ENCODE data around the gene NFXL1. TPM values are rescaled to one million over a fixed set of nuclear protein-coding genes. Genes with fewer than 3 reads are reported as not detected.

NFXL1 gene
- total RNA-seq, 4 donors from 2014 or later: 7.8 to 12.8 (median 9.3) TPM

DNA sequence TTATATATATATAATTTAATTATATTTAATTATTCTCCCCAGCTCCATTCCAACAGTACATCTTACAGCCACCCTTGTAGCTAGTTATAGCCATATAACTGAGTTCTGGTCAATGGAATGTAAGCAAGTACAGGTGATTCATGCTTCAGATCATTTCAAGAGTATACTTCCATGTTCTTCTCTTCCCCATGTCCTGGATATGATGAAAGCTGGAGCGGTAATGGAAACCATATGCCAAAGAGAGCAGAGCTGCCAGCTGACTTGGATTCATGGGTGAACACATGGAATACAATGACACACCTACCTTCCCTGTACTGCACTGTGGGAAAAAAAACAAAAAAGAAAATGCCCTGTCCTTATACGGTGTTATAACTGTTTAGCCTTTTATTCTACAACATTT, 59.0 kb downstream of the NFXL1 start:
- peak; percentile 31 for ATAC-seq
- 87 to 93% methylated on average over 2 of the region's 2 CpGs for WGBS, 2 donors (ENCODE audit: low coverage in 1 of 2)
- H3K4me3 ChIP-seq: no peak overlapping the region

DNA sequence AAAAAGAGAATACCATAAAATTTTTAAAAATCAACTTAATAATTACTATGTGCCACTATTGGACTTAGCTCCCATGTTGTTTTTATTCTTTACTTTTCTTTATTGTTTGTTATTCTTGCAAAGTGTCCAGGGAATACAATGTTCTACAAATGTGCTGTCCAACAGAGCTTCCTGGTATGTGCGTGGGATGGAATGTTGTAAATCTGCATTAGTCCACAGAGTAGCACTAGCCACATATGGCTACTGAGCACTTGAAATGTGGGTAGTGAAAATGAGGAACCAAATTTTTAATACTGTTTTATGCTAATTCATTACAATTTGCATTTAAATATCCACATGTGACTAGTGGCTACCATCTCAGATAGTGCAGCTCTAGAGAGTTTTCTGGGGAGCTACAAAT, 62.2 kb downstream of the NFXL1 start:
- Histone ChIP-seq H3K27me3 (no peaks in the 10 kb centered on the region), H3K27ac (no peak overlapping the region), H3K4me1 (peaks cover 0 to 4% (median 3%) of the 10 kb centered on the region in 3 donors), H3K4me3 (no peak overlapping the region), H3K36me3 (peaks cover 0 to 45% of the 10 kb centered on the region in 2 donors), H3K9me3 (no peaks in the 10 kb centered on the region)
- TF ChIP-seq EP300 (IDR thresholded peaks at IDR 0.05) (no peak), POLR2AphosphoS5 (IDR thresholded peaks at IDR 0.05) (no peak), POLR2A (IDR thresholded peaks at IDR 0.05) (no peak)
- TF ChIP-seq, protein P1, sequence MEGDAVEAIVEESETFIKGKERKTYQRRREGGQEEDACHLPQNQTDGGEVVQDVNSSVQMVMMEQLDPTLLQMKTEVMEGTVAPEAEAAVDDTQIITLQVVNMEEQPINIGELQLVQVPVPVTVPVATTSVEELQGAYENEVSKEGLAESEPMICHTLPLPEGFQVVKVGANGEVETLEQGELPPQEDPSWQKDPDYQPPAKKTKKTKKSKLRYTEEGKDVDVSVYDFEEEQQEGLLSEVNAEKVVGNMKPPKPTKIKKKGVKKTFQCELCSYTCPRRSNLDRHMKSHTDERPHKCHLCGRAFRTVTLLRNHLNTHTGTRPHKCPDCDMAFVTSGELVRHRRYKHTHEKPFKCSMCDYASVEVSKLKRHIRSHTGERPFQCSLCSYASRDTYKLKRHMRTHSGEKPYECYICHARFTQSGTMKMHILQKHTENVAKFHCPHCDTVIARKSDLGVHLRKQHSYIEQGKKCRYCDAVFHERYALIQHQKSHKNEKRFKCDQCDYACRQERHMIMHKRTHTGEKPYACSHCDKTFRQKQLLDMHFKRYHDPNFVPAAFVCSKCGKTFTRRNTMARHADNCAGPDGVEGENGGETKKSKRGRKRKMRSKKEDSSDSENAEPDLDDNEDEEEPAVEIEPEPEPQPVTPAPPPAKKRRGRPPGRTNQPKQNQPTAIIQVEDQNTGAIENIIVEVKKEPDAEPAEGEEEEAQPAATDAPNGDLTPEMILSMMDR (IDR thresholded peaks at IDR 0.05): no peak
- WGBS, 2 donors (ENCODE audit: low coverage in 1 of 2): 69 to 80% methylated on average over 1 of the region's 1 CpG
- ATAC-seq: no peak

More for the DNA sequence above, 59.0 kb downstream of the NFXL1 start:
- Histone ChIP-seq H3K9me3 (no peaks in the 10 kb centered on the region), H3K27me3 (no peaks in the 10 kb centered on the region), H3K27ac (no peak overlapping the region), H3K36me3 (peaks cover 0 to 25% of the 10 kb centered on the region in 2 donors), H3K4me1 (peaks cover 0 to 4% (median 3%) of the 10 kb centered on the region in 3 donors)
- TF ChIP-seq, protein P1 (IDR thresholded peaks at IDR 0.05): no peak
- TF ChIP-seq POLR2AphosphoS5 (IDR thresholded peaks at IDR 0.05) (no peak), EP300 (IDR thresholded peaks at IDR 0.05) (no peak), POLR2A (IDR thresholded peaks at IDR 0.05) (no peak)

DNA sequence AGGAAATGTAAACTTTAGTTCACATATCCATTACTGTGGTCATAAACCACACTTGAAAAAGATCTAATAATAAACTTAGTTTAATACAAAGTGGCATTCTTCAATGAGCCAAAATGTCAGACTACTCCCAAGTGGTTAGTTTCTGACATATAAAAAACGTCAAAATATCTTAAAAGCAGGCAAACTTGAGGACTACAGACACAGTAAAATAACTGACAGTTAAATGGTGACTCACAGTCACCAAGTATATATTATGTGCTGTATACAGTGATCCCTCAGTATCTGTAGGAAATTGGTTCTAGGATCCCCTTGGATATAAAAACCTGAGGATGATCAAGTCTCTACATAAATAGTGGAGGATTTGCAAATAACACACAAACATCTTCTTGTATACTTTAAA, 64.9 kb downstream of the NFXL1 start:
- TF ChIP-seq POLR2AphosphoS5 (IDR thresholded peaks at IDR 0.05) (no peak), POLR2A (IDR thresholded peaks at IDR 0.05) (no peak), EP300 (IDR thresholded peaks at IDR 0.05) (no peak)
- TF ChIP-seq, protein P1 (IDR thresholded peaks at IDR 0.05): no peak
- Histone ChIP-seq H3K9me3 (no peaks in the 10 kb centered on the region), H3K27ac (no peak overlapping the region), H3K36me3 (peaks cover 0 to 49% of the 10 kb centered on the region in 2 donors), H3K4me3 (no peak overlapping the region), H3K4me1 (peaks cover 0 to 3% (median 0%) of the 10 kb centered on the region in 3 donors), H3K27me3 (no peaks in the 10 kb centered on the region)
- ATAC-seq: no peak
- WGBS, 2 donors (ENCODE audit: low coverage in 1 of 2): 25 to 36% methylated on average over 1 of the region's 1 CpG

DNA sequence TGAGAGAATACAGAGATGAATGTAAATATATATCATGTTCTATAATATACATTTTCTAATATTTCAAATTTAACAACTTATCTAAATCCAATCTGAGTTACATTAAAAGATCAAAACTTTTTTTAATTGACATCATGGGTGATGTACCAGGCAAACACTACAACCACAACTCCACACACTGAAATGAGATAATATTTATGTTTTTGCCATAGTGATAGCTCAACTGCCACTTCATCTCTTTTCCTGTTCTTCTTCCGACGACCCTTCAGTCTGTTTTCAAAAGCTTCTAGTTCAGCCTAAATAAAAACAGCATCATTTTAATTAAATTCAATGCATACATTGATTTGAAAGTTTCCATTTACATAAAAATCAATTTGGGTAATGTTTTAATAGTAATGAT, 66.3 kb downstream of the NFXL1 start:
- H3K4me3 ChIP-seq: no peak overlapping the region
- H3K27me3 ChIP-seq: no peaks in the 10 kb centered on the region
- H3K27ac ChIP-seq: no peak overlapping the region
- H3K36me3 ChIP-seq: peaks cover 0 to 43% of the 10 kb centered on the region in 2 donors
- H3K9me3 ChIP-seq: no peaks in the 10 kb centered on the region
- peaks cover 0 to 3% (median 0%) of the 10 kb centered on the region in 3 donors for H3K4me1 ChIP-seq
- TF ChIP-seq, protein P1 (IDR thresholded peaks at IDR 0.05): no peak
- TF ChIP-seq POLR2A (IDR thresholded peaks at IDR 0.05): no peak
- no peak for ATAC-seq
- WGBS, 2 donors (ENCODE audit: low coverage in 1 of 2): 73% methylated on average over 2 of the region's 2 CpGs

DNA sequence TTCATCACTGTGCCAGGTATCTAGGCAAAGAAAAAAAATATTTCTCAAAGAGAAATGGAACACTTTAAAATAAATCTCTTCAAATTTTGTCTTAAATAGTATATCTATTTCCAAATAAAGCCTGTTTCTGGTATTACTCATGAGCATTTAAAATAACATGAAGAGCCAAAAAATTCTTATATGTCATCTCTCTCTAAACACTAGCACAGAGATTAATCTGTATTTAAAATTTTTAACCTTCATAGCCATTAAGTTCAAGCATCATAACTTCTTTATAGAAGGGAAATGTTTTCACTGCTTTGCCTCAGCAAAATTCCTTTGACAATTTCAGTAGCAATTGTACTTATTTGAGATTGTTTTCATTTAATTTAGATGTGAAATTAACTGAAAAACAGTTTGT, 71.4 kb downstream of the NFXL1 start:
- Histone ChIP-seq H3K4me1 (peaks cover 0 to 5% (median under 1%) of the 10 kb centered on the region in 3 donors), H3K4me3 (no peak overlapping the region), H3K27ac (no peak overlapping the region), H3K9me3 (no peaks in the 10 kb centered on the region), H3K27me3 (no peaks in the 10 kb centered on the region), H3K36me3 (peaks cover 0 to 18% of the 10 kb centered on the region in 2 donors)
- ATAC-seq: no peak
- TF ChIP-seq POLR2A (IDR thresholded peaks at IDR 0.05): no peak
- no peak for TF ChIP-seq EP300 (IDR thresholded peaks at IDR 0.05)
- TF ChIP-seq, protein P1 (IDR thresholded peaks at IDR 0.05): no peak
- no peak for TF ChIP-seq POLR2AphosphoS5 (IDR thresholded peaks at IDR 0.05)

Data from gastroesophageal sphincter (tissue), 4 donors.